Duodenal mucosa (tissue), 2 donors: ENCODE measurements around the gene ISCU.

Experiments
- H3K27ac ChIP-seq: one replicate; pipeline ENCODE4 v1.7.0; 2013; ENCODE audit warnings: low read depth, low read length
- H3K27me3 ChIP-seq, 2 donors: one replicate each; pipeline ENCODE4 v1.7.0; 2013; ENCODE audit warnings: low read length in 2 of 2, control low read depth in 1 of 2; ENCODE audit not compliant: insufficient read depth in 2 of 2, control insufficient read depth in 1 of 2
- H3K36me3 ChIP-seq, 2 donors: one replicate each; pipeline ENCODE4 v1.7.0; 2013; ENCODE audit warnings: low read length in 2 of 2, control low read depth in 1 of 2; ENCODE audit not compliant: insufficient read depth in 2 of 2, control insufficient read depth in 1 of 2
- H3K4me1 ChIP-seq, 2 donors: one replicate each; pipeline ENCODE4 v1.7.0; 2013; ENCODE audit warnings: low read length in 2 of 2, control low read depth in 1 of 2; ENCODE audit not compliant: insufficient read depth in 2 of 2, control insufficient read depth in 1 of 2
- H3K4me3 ChIP-seq, 2 donors: one replicate each; pipeline ENCODE4 v1.7.0; 2013; ENCODE audit warnings: low read length in 2 of 2, low read depth in 1 of 2
- H3K9ac ChIP-seq, 2 donors: one replicate each; pipeline ENCODE4 v1.7.0; 2013; ENCODE audit warnings: low read length in 2 of 2, low read depth in 1 of 2
- H3K9me3 ChIP-seq, 2 donors: one replicate each; pipeline ENCODE4 v1.7.0; 2013; ENCODE audit warnings: low read length in 2 of 2, control low read depth in 1 of 2; ENCODE audit not compliant: control insufficient read depth in 1 of 2

ISCU gene

GRCh38 chr12:108562348-108563135 is at the start of gene ISCU:
ISCU (plus strand) TSS chr12:108562596; CDS start chr12:108562623, 27 bp downstream.
- Histone ChIP-seq H3K36me3 (peaks cover 21 to 38% of the 10 kb centered on the region in 2 donors), H3K9me3 (no peaks in the 10 kb centered on the region), H3K4me3 (peak within 1 kb of the TSS; percentile 88 to 100), H3K4me1 (peaks cover 37 to 56% of the 10 kb centered on the region in 2 donors), H3K9ac (peak within 1 kb of the TSS; percentile 89 to 92), H3K27me3 (no peaks in the 10 kb centered on the region), H3K27ac (peak within 1 kb of the TSS; percentile 84)

GRCh38 chr12:108514468-108514972 is 47.9 kb upstream of the ISCU start:
- H3K36me3 ChIP-seq, result peaks cover 6 to 27% of the 10 kb centered on the region in 2 donors
- no peak overlapping the region for H3K27ac ChIP-seq
- no peaks in the 10 kb centered on the region for H3K9me3 ChIP-seq
- H3K4me1 ChIP-seq, result peaks cover 10 to 16% of the 10 kb centered on the region in 2 donors
- peak overlapping the region; percentile 41 to 91 for H3K4me3 ChIP-seq
- H3K9ac ChIP-seq, result no peak overlapping the region
- H3K27me3 ChIP-seq, result no peaks in the 10 kb centered on the region

- H3K27ac ChIP-seq, result no peak within 1 kb of the TSS
- H3K4me1 ChIP-seq, result peaks cover 10 to 16% of the 10 kb centered on the region in 2 donors
- H3K4me3 ChIP-seq, result peak within 1 kb of the TSS; percentile 75 to 91
- peaks cover 8 to 34% of the 10 kb centered on the region in 2 donors for H3K36me3 ChIP-seq
- no peaks in the 10 kb centered on the region for H3K9me3 ChIP-seq
- H3K9ac ChIP-seq, result peak within 1 kb of the TSS; percentile 53 to 77
- H3K27me3 ChIP-seq, result no peaks in the 10 kb centered on the region
These were observed 47.2 kb upstream of the ISCU start, which contains the start of gene FICD for GRCh38 chr12:108514973-108515814. FICD (plus strand) TSS chr12:108515277; CDS start chr12:108516973, 1,696 bp downstream.

GRCh38 chr12:108515916-108516315 is 46.5 kb upstream of the ISCU start:
- H3K36me3 ChIP-seq, result peaks cover 16 to 40% of the 10 kb centered on the region in 2 donors
- H3K9ac ChIP-seq, result peak overlapping the region; percentile 53 to 77
- H3K4me3 ChIP-seq, result peak overlapping the region; percentile 75 to 91
- peaks cover 10 to 16% of the 10 kb centered on the region in 2 donors for H3K4me1 ChIP-seq
- no peaks in the 10 kb centered on the region for H3K27me3 ChIP-seq
- H3K27ac ChIP-seq, result no peak overlapping the region
- no peaks in the 10 kb centered on the region for H3K9me3 ChIP-seq

- Histone ChIP-seq H3K36me3 (peaks cover 22 to 48% of the 10 kb centered on the region in 2 donors), H3K9me3 (no peaks in the 10 kb centered on the region), H3K27ac (no peak overlapping the region), H3K9ac (peak overlapping the region in 1 of 2 donors; percentile 77), H3K4me3 (peak overlapping the region; percentile 75 to 91), H3K27me3 (no peaks in the 10 kb centered on the region), H3K4me1 (peaks cover 10 to 16% of the 10 kb centered on the region in 2 donors)
These were observed 45.7 kb upstream of the ISCU start for GRCh38 chr12:108516511-108517275.

GRCh38 chr12:108517288-108518100 is 44.9 kb upstream of the ISCU start:
- H3K27me3 ChIP-seq, result no peaks in the 10 kb centered on the region
- no peak overlapping the region for H3K9ac ChIP-seq
- H3K9me3 ChIP-seq, result no peaks in the 10 kb centered on the region
- peaks cover 26 to 56% of the 10 kb centered on the region in 2 donors for H3K36me3 ChIP-seq
- peaks cover 10 to 16% of the 10 kb centered on the region in 2 donors for H3K4me1 ChIP-seq
- H3K27ac ChIP-seq, result no peak overlapping the region
- H3K4me3 ChIP-seq, result no peak overlapping the region

- no peaks in the 10 kb centered on the region for H3K9me3 ChIP-seq
- H3K27ac ChIP-seq, result no peak overlapping the region
- H3K4me3 ChIP-seq, result no peak overlapping the region
- H3K27me3 ChIP-seq, result no peaks in the 10 kb centered on the region
- peaks cover 10 to 16% of the 10 kb centered on the region in 2 donors for H3K4me1 ChIP-seq
- peaks cover 33 to 63% of the 10 kb centered on the region in 2 donors for H3K36me3 ChIP-seq
- H3K9ac ChIP-seq, result no peak overlapping the region
These were observed 44.2 kb upstream of the ISCU start for GRCh38 chr12:108518101-108518715.

GRCh38 chr12:108518716-108519496 is 43.5 kb upstream of the ISCU start:
- Histone ChIP-seq H3K36me3 (peaks cover 40 to 70% of the 10 kb centered on the region in 2 donors), H3K9me3 (no peaks in the 10 kb centered on the region), H3K27ac (no peak overlapping the region), H3K9ac (no peak overlapping the region), H3K27me3 (no peaks in the 10 kb centered on the region), H3K4me1 (peaks cover 10 to 16% of the 10 kb centered on the region in 2 donors), H3K4me3 (no peak overlapping the region)
